HG03571 (cell line): Measurements from ENCODE around the gene CCDC85C.
"Not testable (repeated sequence)": the region's sequence is repeated elsewhere in the genome, so short reads cannot be mapped to it uniquely, and the experiment has no call there.

ENCODE experiments used
- ATAC-seq: cut with Tn5 transposase; IDR thresholded peaks from one replicate; pipeline ENCODE4 v1.9.1; 2021; ENCODE audit not compliant: unreplicated experiment

The CCDC85C gene

DNA sequence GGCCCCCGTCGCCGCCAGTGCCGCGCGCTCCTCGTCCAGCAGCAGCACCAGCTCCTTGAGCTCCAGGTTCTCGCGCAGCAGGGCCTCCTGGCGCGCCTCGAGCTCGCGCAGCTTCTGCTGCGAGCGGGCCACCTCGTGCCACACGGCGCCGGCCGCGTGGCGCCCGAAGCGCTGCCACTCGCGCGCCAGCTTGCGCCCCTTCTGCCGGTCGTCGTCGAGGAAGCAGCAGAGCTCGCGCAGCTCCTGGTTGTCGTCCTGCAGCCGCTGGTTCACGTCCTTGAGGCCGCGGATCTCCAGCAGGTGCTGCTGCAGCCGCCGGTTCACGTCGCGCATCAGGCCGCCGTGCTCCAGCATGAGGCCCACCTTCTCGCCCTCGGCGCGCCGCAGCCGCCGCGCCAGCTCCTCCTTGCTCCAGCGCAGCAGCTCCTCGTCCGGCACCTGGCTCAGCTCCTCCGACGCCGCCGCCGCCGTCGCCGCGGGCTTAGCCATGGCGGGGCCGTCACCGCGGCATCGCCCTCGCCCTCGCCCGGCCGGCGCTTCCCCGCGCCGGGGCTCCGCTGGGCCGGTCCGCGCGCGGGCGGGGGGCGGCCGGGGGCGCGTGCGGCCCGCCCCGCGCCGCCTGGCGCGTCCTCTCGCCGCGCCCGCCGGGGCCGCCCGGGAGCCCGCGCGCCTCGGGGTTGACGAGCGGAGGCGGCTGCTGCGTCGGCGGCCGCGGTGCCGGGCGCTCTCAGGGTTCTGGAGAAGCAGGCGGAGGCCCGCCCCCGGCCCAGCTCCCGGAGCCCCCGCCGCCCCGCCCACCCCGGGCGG is at the start of gene CCDC85C:
Gene CCDC85C (minus strand): TSS at position 737 of the 807 bp plus-strand sequence. CDS start 248 bp downstream, at position 489.
- peak; percentile 3 for ATAC-seq

DNA sequence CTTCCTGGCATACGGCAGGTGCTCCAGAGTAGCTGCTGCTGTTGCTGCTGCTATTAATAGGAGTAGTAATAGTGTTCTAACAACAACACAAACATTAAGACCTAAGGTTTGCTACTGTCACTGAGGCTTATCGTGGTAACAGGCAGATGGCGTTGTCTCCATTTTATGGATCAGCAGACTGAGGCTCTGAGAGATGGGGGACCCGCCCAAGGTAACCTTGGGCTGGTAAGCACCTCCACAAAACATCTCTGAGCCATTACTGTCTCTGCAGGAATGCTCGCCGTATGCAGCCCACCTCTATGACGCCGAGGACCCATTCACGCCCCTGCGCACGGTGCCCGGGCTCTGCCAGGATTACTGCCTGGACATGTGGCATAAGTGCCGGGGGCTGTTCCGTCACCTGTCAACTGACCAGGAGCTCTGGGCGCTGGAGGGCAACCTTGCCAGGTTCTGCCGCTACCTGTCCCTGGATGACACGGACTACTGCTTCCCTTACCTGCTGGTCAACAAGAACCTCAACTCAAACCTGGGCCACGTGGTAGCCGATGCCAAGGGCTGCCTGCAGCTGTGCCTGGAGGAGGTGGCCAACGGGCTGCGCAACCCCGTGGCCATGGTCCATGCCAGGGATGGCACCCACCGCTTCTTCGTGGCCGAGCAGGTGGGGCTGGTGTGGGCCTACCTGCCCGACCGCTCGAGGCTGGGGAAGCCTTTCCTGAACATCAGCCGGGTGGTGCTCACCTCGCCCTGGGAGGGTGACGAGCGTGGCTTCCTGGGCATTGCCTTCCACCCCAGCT is 48.1 kb upstream of the CCDC85C start:
- ATAC-seq = no peak

DNA sequence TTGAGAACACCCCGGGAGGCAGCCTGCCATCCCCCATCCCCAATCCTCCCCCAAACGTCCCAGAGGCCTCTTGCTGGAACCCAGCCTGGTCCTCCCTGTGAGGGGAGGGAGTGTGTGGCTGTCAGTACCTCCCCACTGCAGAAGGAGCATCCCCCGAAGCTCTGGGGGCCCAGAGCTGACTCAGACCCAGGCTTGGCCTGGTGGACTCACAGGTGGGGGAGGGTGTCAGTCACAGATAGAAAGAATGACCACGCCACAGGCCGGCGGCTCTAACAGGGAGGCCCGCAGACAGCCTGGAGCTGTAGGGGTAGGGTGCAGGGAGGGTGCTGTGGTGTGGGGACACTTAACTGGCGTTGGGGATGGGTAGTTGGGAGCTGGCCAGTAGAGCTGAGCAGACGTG is 46.2 kb upstream of the CCDC85C start:
- ATAC-seq = no peak

DNA sequence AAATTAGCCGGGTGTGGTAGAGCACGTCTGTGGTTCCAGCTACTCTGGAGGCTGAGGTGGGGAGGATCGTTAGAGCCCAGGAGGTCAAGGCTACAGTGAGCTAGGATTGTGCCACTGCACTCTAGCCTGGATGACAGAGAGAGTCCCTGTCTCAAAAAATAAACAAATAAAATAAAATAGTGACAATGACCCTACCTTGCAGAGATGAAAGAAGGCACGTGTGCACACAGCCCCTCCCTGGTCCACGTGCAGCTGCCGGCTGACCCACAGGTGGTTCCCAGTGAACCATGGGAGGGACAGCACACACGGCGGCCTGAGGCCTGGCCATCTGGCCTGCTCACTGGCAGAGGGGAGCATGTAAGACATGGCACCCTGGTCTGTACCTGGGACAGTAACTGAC is 45.6 kb upstream of the CCDC85C start:
- ATAC-seq = no peak

DNA sequence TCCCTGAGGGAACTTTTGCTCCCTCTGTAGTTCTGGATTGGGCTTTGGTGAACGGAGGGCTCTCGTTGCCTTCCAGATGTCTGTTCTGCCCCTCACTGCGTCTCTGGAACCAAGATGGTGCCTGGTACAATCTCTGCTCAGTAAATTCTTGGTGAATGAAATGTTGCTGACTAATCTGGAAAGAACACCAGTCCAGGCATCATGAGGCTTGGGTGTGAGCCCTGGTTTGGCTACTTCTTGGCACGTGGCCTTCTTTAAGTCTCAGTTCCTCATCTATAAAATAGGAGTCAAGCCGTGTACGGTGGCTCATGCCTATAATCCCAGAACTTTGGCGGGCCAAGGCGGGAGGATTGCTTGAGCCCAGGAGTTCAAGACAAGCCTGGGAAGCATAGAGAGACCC is 45.2 kb upstream of the CCDC85C start:
- ATAC-seq = no peak

DNA sequence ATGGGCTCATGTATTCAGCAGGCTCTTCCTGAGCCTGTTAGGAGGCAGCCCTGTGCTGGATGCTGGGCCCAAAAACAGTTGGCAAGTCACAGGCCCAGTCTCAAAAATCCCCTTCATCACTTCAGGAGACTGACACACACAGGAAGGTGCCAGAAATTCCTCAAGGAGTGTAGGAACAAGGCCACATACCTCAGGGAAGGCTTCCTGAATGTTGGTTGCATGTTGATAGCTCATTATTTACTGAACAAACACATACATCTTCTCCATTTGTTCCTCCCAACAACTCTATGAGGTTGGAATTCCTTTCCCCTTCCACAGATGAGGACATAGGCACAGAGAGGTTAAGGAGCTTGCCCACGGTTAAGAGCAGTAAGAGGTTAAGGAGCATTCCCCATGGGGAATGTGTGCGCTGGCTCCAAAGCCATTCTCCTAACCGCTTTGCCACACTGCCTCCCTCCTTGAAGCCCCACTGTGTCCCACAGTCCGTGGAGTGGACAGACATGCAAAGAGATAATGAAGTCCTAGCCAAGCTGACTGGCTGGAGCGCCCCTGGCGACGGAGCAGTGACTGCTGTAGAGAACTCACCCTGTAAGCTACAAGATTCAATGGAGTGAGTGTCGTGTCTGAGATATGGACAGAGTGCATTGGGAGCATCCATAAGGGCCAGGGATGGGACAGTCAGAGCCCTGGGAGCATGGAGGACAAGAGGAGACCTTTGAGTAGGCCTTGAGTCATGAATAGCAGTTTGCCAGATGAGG is 44.2 kb upstream of the CCDC85C start:
- no peak for ATAC-seq

DNA sequence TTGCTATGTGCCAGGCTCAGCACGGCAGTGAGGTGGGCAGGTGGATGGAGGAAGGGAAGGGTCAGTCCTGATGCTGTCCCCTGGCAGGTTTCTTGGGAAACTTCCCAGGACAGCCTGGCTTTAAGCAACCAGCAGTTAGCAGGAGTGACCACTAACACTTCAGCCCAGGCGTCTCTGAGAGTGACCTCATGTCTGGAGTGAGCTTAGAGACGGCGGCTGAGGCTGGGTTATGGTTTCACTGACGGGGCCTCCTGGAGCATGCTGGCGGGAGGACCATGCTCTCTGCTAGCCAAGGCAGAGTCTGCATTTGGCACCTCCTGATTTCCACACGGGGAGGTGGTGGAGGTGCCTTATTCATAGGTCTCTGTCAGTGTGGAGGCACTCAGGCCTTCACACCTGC is 43.4 kb upstream of the CCDC85C start:
- no peak for ATAC-seq

DNA sequence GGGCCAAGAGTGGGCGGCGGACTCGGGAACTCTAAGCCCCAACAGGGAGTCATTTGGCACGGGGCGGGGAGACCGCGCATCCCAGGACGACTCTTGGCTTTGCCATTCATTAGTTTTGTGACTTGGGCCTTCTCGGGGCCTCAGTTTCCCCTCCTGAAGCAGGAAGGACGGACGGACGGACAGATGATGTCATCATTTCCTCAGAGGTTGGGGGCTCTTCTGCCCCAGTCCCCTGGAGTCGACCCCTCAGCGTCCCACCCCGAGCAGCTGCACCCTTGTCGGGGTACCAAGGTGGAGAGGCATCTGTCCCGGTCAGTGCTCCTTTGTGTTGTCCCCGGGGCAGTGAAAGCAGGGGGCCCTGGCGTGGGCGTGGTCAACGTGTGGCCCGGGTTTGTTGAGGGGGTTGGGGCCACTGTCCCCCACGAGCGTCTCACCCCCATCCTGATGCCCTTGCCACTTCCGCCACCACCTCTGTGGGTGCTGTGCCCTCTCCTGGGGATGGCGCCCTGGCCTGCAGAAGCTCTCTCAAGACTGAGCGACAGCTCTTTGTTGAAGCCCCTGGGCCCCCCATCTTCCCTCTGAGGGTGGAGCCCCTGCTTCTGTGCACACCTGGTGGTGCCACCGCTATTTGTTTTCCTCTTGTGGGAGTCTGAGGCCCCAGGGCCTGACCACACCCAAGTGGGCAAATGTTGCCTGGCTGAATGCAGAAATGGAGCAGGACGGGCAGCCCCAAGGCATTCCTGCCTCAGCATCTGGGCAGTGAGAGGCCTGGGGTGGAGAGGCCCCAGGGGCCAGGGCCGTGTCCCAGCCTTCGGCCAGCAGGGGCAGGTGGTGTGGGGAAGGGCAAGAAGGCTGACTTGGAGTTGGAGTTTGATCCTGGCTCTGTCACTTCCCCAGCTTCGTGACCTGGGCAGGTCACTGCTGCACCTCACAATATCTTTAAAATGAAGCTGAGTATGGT is 41.8 kb upstream of the CCDC85C start:
- ATAC-seq = no peak

DNA sequence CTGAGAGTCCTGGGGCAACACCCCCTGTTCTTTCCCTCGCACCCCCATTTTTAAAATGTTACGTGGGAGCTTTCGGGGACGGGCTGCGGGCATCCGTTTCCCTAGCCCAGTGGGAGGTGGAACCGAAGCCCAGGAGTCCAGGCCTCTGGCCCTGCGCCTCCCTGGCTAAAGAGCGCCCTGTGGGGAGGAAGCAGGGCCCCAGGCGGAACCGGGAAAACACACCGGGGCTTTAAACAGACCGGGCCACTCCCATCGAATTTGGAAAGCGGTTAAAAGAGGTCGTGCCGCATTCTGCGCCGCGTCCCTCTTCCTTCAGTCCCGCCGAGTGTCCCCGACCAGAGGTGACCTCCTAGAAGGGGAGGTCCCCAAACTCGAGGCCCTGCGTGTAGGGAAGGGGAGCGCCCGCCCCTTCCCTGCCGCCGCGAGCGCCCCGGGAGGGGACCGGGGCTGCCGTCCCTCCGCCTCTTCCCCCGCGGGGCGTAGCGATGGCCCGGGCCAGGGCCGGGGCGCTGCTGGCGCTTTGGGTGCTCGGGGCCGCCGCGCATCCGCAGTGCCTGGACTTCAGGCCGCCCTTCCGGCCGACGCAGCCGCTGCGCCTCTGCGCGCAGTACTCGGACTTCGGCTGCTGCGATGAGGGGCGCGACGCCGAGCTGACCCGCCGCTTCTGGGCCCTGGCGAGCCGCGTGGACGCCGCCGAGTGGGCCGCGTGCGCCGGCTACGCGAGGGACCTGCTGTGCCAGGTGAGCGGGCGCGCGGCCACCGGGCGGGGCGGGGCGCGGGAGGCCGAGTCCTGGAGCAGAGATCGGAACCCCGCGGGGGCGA is 40.9 kb upstream of the CCDC85C start, which contains the start of gene HHIPL1:
Gene HHIPL1 (plus strand): TSS at position 407 of the 822 bp plus-strand sequence. CDS start 79 bp downstream, at position 486.
- ATAC-seq = no peak

DNA sequence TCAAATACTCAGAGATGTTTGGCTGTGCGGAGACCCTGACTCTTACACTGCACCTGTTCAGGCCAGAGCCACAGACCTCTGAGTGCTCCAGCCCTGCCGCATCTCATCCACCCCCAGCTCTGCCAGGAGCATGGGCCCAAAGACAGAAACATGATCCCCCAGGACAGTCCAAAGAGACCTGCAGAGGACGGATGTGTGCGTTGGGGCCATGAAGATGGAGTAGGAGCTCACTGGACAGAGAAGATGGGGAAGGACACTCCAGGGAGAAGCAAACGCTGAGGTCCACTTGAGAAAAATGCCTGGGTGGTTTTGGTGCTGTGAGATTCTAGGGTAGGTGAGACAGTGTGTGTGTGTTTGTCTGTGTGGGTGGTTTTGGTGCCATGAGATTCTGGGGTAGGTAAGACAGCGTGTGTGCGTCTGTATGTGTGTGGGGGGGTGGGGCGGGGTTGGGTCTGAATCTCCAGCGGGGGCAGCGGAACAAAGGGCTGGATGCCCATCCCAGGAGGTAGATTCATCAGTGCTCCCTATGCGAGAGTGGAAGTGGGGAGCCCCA is 40.1 kb upstream of the CCDC85C start:
- ATAC-seq = no peak

DNA sequence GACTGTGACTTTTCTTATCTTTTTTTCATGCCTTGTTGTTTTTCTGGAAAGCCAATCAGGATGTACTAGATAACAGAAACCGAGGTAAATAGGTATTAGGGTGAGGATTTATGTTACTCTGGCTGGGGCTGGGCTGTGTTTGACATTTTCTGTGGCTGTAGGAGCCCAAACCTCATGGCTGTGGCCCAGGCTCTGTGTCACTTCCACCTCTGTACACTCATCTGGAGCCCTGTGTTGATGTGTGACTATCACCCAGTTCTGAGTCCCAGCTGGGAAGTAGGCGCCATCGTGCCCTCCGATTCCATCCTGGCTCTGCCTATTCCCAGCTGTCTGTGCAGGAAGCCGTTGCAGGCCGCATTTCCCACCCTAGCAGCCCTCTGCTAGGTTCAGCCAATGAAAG is 39.3 kb upstream of the CCDC85C start:
- ATAC-seq = no peak

DNA sequence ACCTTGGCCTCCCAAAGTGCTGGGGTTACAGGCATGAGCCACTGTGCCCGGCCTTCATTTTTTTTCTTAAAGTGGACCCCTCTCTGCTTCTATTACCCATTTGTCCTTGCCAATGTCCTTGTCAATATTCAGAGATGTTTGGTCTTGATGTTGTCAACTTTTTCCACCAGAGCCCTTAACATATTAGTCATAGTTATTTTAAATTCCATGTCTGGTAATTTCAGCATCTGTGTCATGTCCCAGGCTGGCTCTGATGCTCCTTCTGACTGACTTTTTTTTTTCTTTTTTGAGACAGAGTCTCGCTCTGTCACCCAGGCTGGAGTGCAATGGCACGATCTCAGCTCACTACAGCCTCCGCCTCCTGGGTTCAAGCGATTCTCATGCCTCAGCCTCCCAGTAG is 38.8 kb upstream of the CCDC85C start:
- not testable (repeated sequence) for ATAC-seq

DNA sequence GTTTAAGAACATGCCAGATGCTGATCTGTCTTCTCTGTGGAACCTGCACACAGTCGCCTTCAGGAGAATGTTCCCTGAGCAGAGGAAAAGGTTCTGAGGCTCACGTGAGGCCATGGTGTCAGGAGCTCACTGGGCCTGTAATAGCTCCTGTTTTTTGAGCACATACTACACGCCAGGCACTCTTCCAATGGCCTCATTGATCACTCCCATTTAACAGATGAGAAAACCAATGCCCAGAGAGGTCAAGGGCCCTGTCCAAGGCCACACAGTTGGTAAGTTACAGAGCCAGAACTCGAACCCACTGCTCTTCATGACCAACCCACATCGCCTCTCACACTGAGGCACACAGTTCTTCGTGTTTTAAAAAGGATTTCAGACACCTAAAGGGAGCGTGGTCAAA is 33.6 kb upstream of the CCDC85C start:
- no peak for ATAC-seq

DNA sequence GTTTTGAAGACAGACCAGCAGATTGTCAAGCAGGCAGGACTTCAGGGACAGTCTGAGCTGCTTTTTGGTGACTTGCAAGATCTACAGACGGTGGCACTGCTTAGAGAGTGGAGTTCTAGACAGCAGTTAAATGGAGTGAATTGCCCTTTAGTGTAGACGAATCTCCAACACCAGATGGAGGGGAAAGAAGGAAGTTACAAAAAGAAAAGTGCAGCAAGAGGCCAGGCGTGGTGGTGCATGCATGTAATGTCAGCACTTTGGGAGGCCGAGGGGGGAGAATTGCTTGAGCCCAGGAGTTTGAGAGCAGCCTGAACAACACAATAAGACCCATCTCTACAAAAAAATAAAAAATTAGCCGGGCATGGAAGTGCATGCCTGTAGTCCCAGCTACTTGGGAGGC is 32.5 kb upstream of the CCDC85C start:
- ATAC-seq = no peak

DNA sequence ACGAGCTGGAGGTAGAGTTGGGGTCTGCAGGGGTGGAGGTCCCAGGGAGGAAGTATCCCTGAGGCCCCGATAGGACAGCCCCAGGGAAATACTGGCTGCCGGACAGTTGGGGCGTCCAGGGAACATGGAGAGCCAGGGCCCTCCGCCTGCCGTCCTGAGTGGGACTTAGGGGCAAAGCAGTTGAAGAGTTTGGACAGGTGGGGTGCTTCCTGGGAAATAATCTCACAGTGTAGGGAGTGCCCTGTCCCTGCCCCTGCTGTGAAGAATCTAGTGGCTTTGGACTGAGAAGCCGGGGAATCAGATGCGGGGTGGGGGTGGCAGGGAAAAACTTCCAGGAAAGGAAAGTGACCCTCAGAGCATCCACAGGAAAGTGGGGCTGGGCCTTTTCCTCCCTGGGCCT is 31.1 kb upstream of the CCDC85C start:
- no peak for ATAC-seq

DNA sequence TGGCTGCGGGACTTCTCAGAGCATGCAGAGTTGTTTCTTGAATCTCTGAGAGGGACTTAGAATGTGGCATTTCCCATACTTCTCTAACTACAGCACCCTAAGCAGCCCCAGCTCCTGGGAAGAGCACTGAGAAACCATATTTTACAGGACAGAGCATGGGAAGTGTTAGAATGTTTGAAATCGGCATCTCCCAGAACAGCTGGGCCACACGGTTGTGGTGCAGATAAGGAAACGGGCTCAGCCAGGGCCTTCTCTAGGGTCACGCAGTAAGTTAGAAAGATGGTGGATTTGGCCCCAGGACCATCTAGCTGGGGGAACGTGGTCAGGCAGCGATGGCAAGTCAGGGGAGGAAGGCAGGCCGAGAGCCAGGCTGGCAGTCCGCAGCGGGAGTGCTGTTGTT is 30.4 kb upstream of the CCDC85C start:
- ATAC-seq = no peak

DNA sequence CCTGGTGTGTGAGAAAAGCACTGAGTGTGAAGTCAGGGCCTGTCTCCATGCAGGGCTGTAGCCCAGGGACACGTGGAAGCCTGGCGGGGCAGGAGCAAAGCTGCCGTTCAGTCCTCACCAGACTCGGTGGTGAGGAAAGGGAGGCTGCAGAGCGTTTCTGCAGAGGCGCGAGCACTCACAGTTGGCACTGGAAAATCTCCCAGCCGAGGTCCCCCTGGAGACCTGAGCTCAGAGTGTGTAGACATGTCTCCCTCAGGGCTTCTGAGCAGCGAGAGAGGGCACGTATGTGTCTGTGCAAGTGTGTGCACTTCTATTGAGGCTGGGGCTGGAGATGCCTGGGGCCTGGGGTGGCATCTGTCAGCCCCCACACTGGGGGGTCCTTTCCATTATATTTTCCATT is 29.9 kb upstream of the CCDC85C start:
- ATAC-seq = no peak

DNA sequence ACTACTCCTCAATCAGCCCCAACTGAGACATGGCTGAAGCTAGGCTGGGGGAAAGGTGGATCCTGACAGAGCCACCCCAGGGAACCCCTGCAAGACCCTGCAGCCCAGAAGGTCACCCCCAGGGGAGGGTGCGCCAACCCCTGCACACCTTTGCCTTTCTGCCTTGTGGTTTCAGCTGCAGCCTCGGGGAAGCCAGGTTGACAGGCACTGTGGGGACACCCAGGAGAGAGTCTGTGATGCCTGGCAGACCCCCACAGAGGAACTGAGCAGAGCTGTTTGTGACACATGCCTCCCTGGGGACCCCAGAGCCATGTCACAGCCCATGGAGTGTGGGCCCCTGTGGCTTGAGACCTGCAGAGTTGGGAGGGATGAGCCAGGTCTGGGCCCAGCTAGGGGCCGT is 29.1 kb upstream of the CCDC85C start:
- no peak for ATAC-seq

DNA sequence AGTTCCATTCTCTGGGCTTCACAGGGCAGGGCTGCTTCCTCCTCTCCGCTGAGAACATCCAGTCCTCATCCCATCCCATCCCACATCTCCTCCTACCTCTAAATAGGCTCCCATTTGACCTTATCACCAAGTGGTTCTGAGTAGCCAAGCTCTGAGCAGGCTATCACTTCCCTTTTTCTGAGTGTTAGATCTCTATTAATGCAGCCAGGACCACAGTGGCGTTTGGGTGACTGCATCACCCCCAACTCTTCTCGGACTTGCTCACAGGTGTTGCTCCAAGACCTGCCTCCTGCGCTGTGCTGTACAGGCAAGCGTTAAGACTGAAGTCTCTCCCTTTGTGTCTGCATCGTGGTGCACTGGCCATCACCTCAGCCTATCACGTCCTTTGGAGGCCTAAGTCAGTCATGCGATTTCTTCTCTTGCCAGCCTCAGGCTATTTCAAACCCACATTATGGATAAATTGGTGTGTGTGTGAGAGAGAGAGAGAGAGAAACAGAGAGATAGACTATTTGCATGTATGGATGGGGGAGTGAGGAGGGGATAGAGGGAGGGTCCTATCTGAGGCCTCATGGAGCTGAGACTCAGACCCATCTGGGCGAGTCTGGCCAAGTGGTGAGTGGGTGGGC is 28.5 kb upstream of the CCDC85C start:
- no peak for ATAC-seq
